Measurements from ENCODE around the gene POLR2C.

DNA sequence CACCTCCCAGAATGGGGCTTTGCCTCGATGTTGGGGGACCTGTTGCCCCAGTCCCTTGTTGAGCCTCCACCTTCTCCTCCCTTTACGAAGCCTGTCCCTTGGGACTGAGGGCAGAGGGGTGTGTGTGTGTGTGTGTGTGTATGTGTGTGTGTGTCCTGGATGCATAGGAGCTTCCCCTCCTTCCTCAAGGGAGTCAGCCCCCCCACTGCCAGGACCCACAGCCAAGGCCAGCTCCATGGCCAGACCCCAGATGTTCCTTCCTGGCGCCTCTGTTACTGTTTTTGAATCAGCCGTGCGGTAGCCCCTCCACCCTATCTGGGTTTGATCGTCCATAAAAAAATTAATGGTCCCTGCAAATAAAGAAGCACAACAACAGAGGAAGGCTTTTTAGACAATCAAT lies 41.5 kb downstream of the POLR2C start:
- TF ChIP-seq POLR2A (IDR thresholded peaks at IDR 0.05): no peak
- TF ChIP-seq, protein P1, sequence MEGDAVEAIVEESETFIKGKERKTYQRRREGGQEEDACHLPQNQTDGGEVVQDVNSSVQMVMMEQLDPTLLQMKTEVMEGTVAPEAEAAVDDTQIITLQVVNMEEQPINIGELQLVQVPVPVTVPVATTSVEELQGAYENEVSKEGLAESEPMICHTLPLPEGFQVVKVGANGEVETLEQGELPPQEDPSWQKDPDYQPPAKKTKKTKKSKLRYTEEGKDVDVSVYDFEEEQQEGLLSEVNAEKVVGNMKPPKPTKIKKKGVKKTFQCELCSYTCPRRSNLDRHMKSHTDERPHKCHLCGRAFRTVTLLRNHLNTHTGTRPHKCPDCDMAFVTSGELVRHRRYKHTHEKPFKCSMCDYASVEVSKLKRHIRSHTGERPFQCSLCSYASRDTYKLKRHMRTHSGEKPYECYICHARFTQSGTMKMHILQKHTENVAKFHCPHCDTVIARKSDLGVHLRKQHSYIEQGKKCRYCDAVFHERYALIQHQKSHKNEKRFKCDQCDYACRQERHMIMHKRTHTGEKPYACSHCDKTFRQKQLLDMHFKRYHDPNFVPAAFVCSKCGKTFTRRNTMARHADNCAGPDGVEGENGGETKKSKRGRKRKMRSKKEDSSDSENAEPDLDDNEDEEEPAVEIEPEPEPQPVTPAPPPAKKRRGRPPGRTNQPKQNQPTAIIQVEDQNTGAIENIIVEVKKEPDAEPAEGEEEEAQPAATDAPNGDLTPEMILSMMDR (IDR thresholded peaks at IDR 0.05): no peak

Data from body of pancreas (tissue), 4 donors.